Measurements from ENCODE around the gene FAM216B. TPM values are rescaled to one million over a fixed set of nuclear protein-coding genes. Genes with fewer than 3 reads are reported as not detected.

The FAM216B gene
- total RNA-seq, 120 experiments from 2014 or later = 0.13 to 0.60 (median 0.25) TPM; not detected in 70

Other genes starting within 250 kb of the FAM216B start
- gene TNFSF11, start 207.4 kb upstream of the FAM216B start, total RNA-seq = under 1 TPM in 2 of 120 experiments, not detected in 118; 0.28 to 0.64 TPM
- gene EPSTI1, start 210.7 kb downstream of the FAM216B start, total RNA-seq = 10 to 100 TPM in 3 of 120 experiments, 1 to 10 TPM in 117; 1.3 to 16.9 (median 4.2) TPM
- gene DNAJC15, start 242.0 kb downstream of the FAM216B start, total RNA-seq = 10 to 100 TPM in 118 of 120 experiments, 1 to 10 TPM in 2; 9.4 to 25.7 (median 18.1) TPM